Endothelial cell (in vitro differentiated cells): Measurements from ENCODE around the gene NOS1AP. TPM values are rescaled to one million over a fixed set of nuclear protein-coding genes. Genes with fewer than 3 reads are reported as not detected.
"Not testable (repeated sequence)": the region's sequence is repeated elsewhere in the genome, so short reads cannot be mapped to it uniquely, and the experiment has no call there.

ENCODE experiments used
- DNase-seq: peaks from one replicate; pipeline ENCODE4 v3.0.0; 2021; ENCODE audit warnings: low spot score
- H3K27ac Mint-ChIP-seq: one replicate; pipeline ENCODE4 v1.8.0; 2021; ENCODE audit warnings: mixed read lengths, inconsistent platforms; ENCODE audit not compliant: unreplicated experiment
- H3K27me3 Mint-ChIP-seq: one replicate; pipeline ENCODE4 v1.8.0; 2021; ENCODE audit warnings: mild to moderate bottlenecking, moderate library complexity, mixed read lengths, inconsistent platforms; ENCODE audit not compliant: unreplicated experiment
- H3K36me3 Mint-ChIP-seq: one replicate; pipeline ENCODE4 v1.8.0; 2021; ENCODE audit warnings: mild to moderate bottlenecking, low read depth, mixed read lengths, inconsistent platforms; ENCODE audit not compliant: unreplicated experiment
- H3K4me1 Mint-ChIP-seq: one replicate; pipeline ENCODE4 v1.8.0; 2021; ENCODE audit warnings: mild to moderate bottlenecking, mixed read lengths, inconsistent platforms; ENCODE audit not compliant: unreplicated experiment
- H3K4me3 Mint-ChIP-seq: one replicate; pipeline ENCODE4 v1.8.0; 2021; ENCODE audit warnings: mild to moderate bottlenecking, mixed read lengths, inconsistent platforms; ENCODE audit not compliant: unreplicated experiment
- H3K9me3 Mint-ChIP-seq: one replicate; pipeline ENCODE4 v1.8.0; 2021; ENCODE audit warnings: mixed read lengths, inconsistent platforms; ENCODE audit not compliant: unreplicated experiment
- CTCF ChIP-seq: fragments of 200-600 bp; sonication (generic); IDR thresholded peaks from one replicate; pipeline ENCODE4 v1.5.0; 2021; ENCODE audit warnings: antibody characterized with exemption; ENCODE audit not compliant: unreplicated experiment
- total RNA-seq: library from RNA; stranded (reverse); fragmentation: NEBNext Ultra II Directional; extraction: Animal tissue kit (Norgen Biotek cat#: 25700); gene quantifications from one replicate; pipeline ENCODE4 v1.2.1, GENCODE V29; 2021; ENCODE audit not compliant: unreplicated experiment

Gene NOS1AP
- total RNA-seq, 1 donor from 2014 or later: 19.8 TPM

GRCh38 chr1:162079030-162079429 lies 9.5 kb downstream of the NOS1AP start:
- Mint-ChIP-seq H3K36me3 (peaks cover 21% of the 10 kb centered on the region), H3K27ac (no peak overlapping the region), H3K9me3 (no peaks in the 10 kb centered on the region), H3K4me3 (no peak overlapping the region), H3K4me1 (peaks cover 40% of the 10 kb centered on the region), H3K27me3 (peaks cover 2% of the 10 kb centered on the region)
- no peak for DNase-seq
- TF ChIP-seq CTCF: no peak

GRCh38 chr1:162080472-162081015 lies 11.1 kb downstream of the NOS1AP start:
- peaks cover 29% of the 10 kb centered on the region for H3K4me1 Mint-ChIP-seq
- peaks cover 2% of the 10 kb centered on the region for H3K27me3 Mint-ChIP-seq
- H3K36me3 Mint-ChIP-seq: peaks cover 18% of the 10 kb centered on the region
- no peaks in the 10 kb centered on the region for H3K9me3 Mint-ChIP-seq
- no peak overlapping the region for H3K4me3 Mint-ChIP-seq
- DNase-seq: no peak
- no peak for TF ChIP-seq CTCF
- no peak overlapping the region for H3K27ac Mint-ChIP-seq

DNA sequence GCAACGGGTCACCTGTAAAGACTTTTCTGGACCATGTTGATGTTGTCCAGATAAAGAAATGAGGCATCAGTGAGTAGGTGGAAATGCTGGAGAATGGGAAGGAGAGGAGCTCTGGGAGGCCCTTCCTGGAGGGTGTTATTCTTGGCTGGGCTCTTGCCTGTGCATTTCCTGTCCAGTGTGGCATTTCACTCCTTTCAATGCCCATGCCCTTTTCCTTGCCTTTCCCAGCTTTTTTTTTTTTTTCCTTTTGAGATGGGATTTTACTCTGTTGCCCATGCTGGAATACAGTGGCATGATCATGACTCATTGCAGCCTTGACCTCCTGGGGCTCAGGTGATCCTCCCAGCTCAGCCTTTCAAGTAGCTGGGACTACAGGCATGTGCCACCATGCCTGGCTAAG lies 11.8 kb downstream of the NOS1AP start:
- Mint-ChIP-seq H3K4me1 (peaks cover 30% of the 10 kb centered on the region), H3K36me3 (peaks cover 15% of the 10 kb centered on the region), H3K9me3 (no peaks in the 10 kb centered on the region), H3K4me3 (no peak overlapping the region), H3K27ac (no peak overlapping the region), H3K27me3 (peaks cover 2% of the 10 kb centered on the region)
- DNase-seq: no peak
- no peak for TF ChIP-seq CTCF

- not testable (repeated sequence) for H3K9me3 Mint-ChIP-seq, H3K4me3 Mint-ChIP-seq, DNase-seq, H3K27ac Mint-ChIP-seq, H3K27me3 Mint-ChIP-seq
- H3K4me1 Mint-ChIP-seq: peaks cover 30% of the 10 kb centered on the region
- peaks cover 15% of the 10 kb centered on the region for H3K36me3 Mint-ChIP-seq
Measured at GRCh38 chr1:162082080-162082479, 12.6 kb downstream of the NOS1AP start.

- no peak overlapping the region for H3K4me3 Mint-ChIP-seq
- TF ChIP-seq CTCF: no peak
Measured at GRCh38 chr1:162083273-162083672, 13.8 kb downstream of the NOS1AP start.

More at GRCh38 chr1:162083273-162083672, 13.8 kb downstream of the NOS1AP start:
- H3K9me3 Mint-ChIP-seq: no peaks in the 10 kb centered on the region
- H3K4me1 Mint-ChIP-seq: peaks cover 22% of the 10 kb centered on the region
- H3K36me3 Mint-ChIP-seq: peaks cover 12% of the 10 kb centered on the region
- no peak for DNase-seq
- H3K27me3 Mint-ChIP-seq: no peaks in the 10 kb centered on the region
- H3K27ac Mint-ChIP-seq: no peak overlapping the region
